ENCODE results near the gene OR10K2. TPM values are rescaled to one million over a fixed set of nuclear protein-coding genes. Genes with fewer than 3 reads are reported as not detected.
A peak's percentile ranks its signal among the peaks of the same experiment; 100 is the strongest.

Gene OR10K2, protein sequence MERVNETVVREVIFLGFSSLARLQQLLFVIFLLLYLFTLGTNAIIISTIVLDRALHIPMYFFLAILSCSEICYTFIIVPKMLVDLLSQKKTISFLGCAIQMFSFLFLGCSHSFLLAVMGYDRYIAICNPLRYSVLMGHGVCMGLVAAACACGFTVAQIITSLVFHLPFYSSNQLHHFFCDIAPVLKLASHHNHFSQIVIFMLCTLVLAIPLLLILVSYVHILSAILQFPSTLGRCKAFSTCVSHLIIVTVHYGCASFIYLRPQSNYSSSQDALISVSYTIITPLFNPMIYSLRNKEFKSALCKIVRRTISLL
- not detected in 2 replicates for total RNA-seq (2021; fragmentation: NEBNext Ultra II Directional; extraction: Animal tissue kit (Norgen Biotek cat#: 25700))
- not detected in 2 replicates for polyA plus RNA-seq (2011; rRNA removed)
- not detected for polyA plus RNA-seq (2011; cell fraction: cytosol; rRNA removed)
- polyA plus RNA-seq (2011; cell fraction: nucleus; rRNA removed), result not detected
- not detected in 4 replicates for polyA plus RNA-seq (2012, experiment 1 of 2)
- not detected for polyA plus RNA-seq (2012, experiment 2 of 2)
- not detected for polyA plus RNA-seq (2013, experiment 1 of 2)
- polyA plus RNA-seq (2013, experiment 2 of 2), result not detected
- not detected in 2 replicates for polyA minus RNA-seq (2011; rRNA and poly(A)+ RNA removed)
- not detected for polyA minus RNA-seq (2011; cell fraction: cytosol; rRNA and poly(A)+ RNA removed)
- polyA minus RNA-seq (2011; cell fraction: nucleus; rRNA and poly(A)+ RNA removed), result not detected
- long read RNA-seq, experiment 1, result 0 reads
- long read RNA-seq, experiment 2, result 0 reads

DNA sequence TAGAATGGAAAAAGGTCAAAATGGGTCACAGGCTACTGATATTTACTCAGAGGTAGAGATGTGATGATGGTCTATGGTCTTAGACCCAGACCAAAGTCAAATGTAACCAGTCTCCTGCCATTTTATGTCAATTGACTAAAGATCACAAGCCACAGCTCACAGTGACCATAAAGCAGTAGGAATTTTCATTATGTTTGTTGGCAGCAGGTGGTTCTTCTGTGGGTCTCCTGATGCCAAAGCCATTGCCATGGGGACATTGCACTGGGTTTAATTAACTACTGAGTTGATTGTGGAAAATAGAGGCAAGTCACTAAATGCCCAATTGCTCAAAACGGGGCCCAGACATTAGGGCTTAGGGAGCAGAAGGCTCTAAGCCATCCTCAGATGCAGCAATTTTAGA lies at the start of gene OR10K2:
Gene OR10K2 (minus strand): TSS at position 101 of the 400 bp plus-strand sequence. CDS start 5,371 bp downstream, outside the sequence.
- H3K79me1 ChIP-seq (ENCODE audit: low read depth, low read length), result no peaks in the 10 kb centered on the region
- H3K79me2 ChIP-seq (ENCODE audit: control insufficient read depth in 1 of 2, insufficient read depth in 2 of 2, low read length in 2 of 2), result no peaks in the 10 kb centered on the region
- H2AFZ ChIP-seq (ENCODE audit: low read length), result peak within 1 kb of the TSS; percentile 76; the same call in 1 of the 2 replicates
- no peak within 1 kb of the TSS for H4K91ac ChIP-seq (replicated peaks; ENCODE audit: insufficient read length, low read length)
- no peak within 1 kb of the TSS for H3K14ac ChIP-seq (ENCODE audit: insufficient read length)
- ChIA-PET CTCF (ENCODE audit: partially characterized antibody) (no interaction called here), POLR2A (ENCODE audit: partially characterized antibody) (no interaction called here)
- no peak within 1 kb of the TSS for H2BK5ac ChIP-seq (ENCODE audit: low read depth, low read length)
- H3K9ac ChIP-seq (replicated peaks in 1 of 4; ENCODE audit: extremely low read depth in 1 of 4, low read depth in 3 of 4, low read length in 3 of 4), result no peak within 1 kb of the TSS
- H3K36me3 ChIP-seq (ENCODE audit: control insufficient read depth in 2 of 4, insufficient read depth in 4 of 4, low read length in 3 of 4), result no peaks in the 10 kb centered on the region
- no peak within 1 kb of the TSS for H4K5ac ChIP-seq (ENCODE audit: insufficient read length, low read depth, low read length)
- no peak within 1 kb of the TSS for H2BK15ac ChIP-seq (ENCODE audit: low read length)
- DNase-seq (ENCODE audit: low read depth in 1 of 2, low spot score in 2 of 2), result no peak
- no peak within 1 kb of the TSS for H3K4me2 ChIP-seq (ENCODE audit: insufficient read depth in 1 of 2, low read depth in 2 of 2, low read length in 2 of 2)
- H3K4me1 ChIP-seq (replicated peaks in 1 of 4; ENCODE audit: control insufficient read depth in 3 of 4, insufficient read depth in 4 of 4, low read length in 3 of 4), result no peaks in the 10 kb centered on the region; a peak in 1 of 7 replicates
- H3K23me2 ChIP-seq (ENCODE audit: low read depth, low read length), result no peaks in the 10 kb centered on the region
- no peak within 1 kb of the TSS for H3K23ac ChIP-seq (ENCODE audit: insufficient read length)
- H4K8ac ChIP-seq (ENCODE audit: extremely low read depth, insufficient read depth, low read length), result no peak within 1 kb of the TSS
- no peak within 1 kb of the TSS for H2BK12ac ChIP-seq (ENCODE audit: low read depth, low read length)
- no peak within 1 kb of the TSS for H3K56ac ChIP-seq (replicated peaks; ENCODE audit: insufficient read length, low read depth, low read length)
- H3K27me3 ChIP-seq (replicated peaks in 1 of 4; ENCODE audit: control insufficient read depth in 3 of 4, extremely low read depth in 1 of 4, insufficient read depth in 3 of 4, low read length in 3 of 4), result no peaks in the 10 kb centered on the region
- no peak within 1 kb of the TSS for H3K4ac ChIP-seq (replicated peaks; ENCODE audit: insufficient read length, low read depth, low read length)
- H2BK120ac ChIP-seq (replicated peaks; ENCODE audit: low read depth, low read length), result no peak within 1 kb of the TSS
- no peak within 1 kb of the TSS for H3K4me3 ChIP-seq (ENCODE audit: extremely low read depth in 1 of 4, insufficient read depth in 2 of 4, low read depth in 3 of 4, low read length in 4 of 4)
- H2AK5ac ChIP-seq (ENCODE audit: low read depth, low read length), result no peak within 1 kb of the TSS
- no peak within 1 kb of the TSS for H3K27ac ChIP-seq (ENCODE audit: low read depth, low read length)
- no peaks in the 10 kb centered on the region for H3K9me3 ChIP-seq (ENCODE audit: insufficient read depth in 2 of 2, low read depth in 1 of 2, low read length in 1 of 2)
- no peak within 1 kb of the TSS for H2BK20ac ChIP-seq (ENCODE audit: low read length)
- H3K18ac ChIP-seq (ENCODE audit: extremely low read depth, low read length), result no peak within 1 kb of the TSS
- WGBS, 2 experiments (ENCODE audit: extremely low coverage in 1 of 2, insufficient coverage in 1 of 2, insufficient read length in 1 of 2, insufficient replicate concordance in 2 of 2, low coverage in 1 of 2, low lambda C conversion rate in 2 of 2, missing lambda C conversion rate in 1 of 2), result 88% methylated on average over 1 of the region's 1 CpG; no CpG with 5 or more reads in 1 of the 2 experiments
- no peaks in the 10 kb centered on the region for H4K20me1 ChIP-seq (replicated peaks in 1 of 2; ENCODE audit: control insufficient read depth in 1 of 2, insufficient read depth in 2 of 2, low read length in 2 of 2)
- no peak for FAIRE-seq
- TF ChIP-seq, protein P1, sequence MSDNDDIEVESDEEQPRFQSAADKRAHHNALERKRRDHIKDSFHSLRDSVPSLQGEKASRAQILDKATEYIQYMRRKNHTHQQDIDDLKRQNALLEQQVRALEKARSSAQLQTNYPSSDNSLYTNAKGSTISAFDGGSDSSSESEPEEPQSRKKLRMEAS (IDR thresholded peaks at IDR 0.05), result no peak
- TF ChIP-seq KDM1A (IDR thresholded peaks at IDR 0.05; ENCODE audit: borderline replicate concordance, low read length) (no peak), KDM4A (IDR thresholded peaks at IDR 0.05; ENCODE audit: low read depth, low read length, severe bottlenecking) (no peak), POLR2AphosphoS5 (IDR thresholded peaks at IDR 0.05; ENCODE audit: low read depth, low read length) (no peak), SAP30 (IDR thresholded peaks at IDR 0.05; ENCODE audit: insufficient read depth, insufficient replicate concordance, low read length) (no peak), CBX5 (IDR thresholded peaks at IDR 0.05; ENCODE audit: low read depth, low read length) (no peak), RFX5 (IDR thresholded peaks at IDR 0.05; ENCODE audit: borderline replicate concordance, low read depth, low read length) (no peak), EP300 (IDR thresholded peaks at IDR 0.05; ENCODE audit: borderline replicate concordance in 1 of 2, low read depth in 2 of 2, low read length in 2 of 2) (no peak), POU5F1 (IDR thresholded peaks at IDR 0.05; ENCODE audit: low read depth, low read length) (no peak), MAFK (IDR thresholded peaks at IDR 0.05; ENCODE audit: low read depth, low read length) (no peak), RBBP5 (IDR thresholded peaks at IDR 0.05; ENCODE audit: borderline replicate concordance, low read depth, low read length) (no peak)
